Stimulated activated CD8-positive, alpha-beta memory T cell treated with anti-CD3 and anti-CD28 coated beads, Interleukin-4, amount 100 ng/mL, for 4 hours (primary cell): ENCODE measurements around the gene SEMA3C.

ENCODE experiments used
- DNase-seq, 2 donors: peaks; one replicate each; pipeline ENCODE4 v3.0.0-alpha.2; 2020; ENCODE audit warnings: low read depth in 2 of 2, low spot score in 1 of 2

Gene SEMA3C

DNA sequence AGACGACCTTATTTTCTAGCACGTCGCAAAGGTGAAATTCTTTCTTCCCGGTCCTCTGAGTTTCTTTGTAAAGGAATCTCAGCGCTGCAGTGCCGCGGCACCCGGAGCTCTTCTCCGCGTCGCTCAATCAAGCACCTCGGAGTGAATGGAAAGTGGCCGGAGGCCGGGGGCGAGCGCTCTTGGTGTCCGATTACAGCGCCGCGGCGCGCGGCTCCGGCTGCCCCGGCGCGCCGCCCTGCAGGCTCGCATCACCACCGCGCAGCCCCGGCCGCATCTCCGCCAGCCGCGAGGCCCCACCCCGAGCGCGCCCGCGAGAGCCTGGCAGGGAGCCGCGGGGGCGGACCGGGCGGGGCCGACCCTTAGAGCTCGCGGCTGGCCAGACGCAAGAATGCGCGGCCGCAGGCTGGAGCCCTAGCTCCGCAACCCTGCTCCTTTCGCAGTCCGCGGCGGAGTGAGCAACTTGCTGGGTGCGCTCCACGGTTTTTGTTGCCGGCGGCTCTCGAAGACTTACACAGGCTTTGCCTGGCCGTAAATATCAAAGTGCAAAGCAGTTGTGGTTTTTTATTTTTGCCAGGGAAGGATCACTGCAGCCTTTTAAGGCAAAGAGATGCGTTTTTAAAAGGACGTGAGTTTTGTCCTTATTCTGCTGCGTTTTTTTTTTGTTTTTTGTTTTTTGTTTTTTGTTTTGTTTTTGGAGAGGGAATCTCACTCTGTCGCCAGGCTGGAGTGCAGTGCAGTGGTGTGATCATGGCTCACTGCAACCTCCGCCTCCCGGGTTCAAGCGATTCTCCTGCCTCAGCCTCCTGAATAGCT is at the start of gene SEMA3C:
Gene SEMA3C (minus strand): TSS at position 143 of the 813 bp plus-strand sequence. CDS start 2,270 bp downstream, outside the sequence.
- DNase-seq: no peak

DNA sequence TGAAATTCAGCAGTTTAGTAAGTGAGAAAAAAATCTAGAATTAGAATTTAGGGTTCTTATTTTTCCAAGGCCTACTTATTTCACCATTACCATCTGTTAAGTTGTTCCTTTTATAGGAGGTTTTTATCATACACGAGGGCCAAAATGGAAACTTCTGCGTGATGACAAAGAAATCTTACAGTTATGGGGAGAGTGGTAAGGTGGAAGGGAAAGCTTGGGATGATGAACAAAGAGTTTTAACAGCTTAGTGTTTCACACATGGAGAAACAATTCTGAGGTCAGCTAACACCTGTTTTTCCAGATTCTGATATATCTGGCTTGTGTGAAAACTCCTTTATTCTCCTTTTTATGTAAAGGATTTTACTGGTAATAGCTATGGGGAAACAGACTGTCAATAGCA is 49.8 kb upstream of the SEMA3C start:
- no peak for DNase-seq

DNA sequence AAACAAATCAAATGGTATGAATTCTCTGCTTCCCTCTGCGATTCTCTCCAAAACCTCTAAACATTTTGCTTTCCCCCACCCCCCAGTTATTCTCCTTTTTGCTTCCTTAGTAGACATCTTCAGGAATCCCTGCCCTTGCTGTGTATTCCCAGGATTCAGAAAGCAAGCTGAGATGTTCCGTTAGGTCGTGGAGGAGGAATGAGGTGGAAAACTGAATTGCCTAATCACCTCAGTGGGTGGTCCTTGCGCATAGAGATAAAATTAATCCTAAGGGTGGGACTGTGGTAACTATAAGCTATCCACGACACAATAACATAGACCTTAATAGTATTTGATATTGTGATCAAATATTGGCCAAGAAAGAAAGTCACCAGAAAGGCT is 49.1 kb upstream of the SEMA3C start:
- no peak for DNase-seq

DNA sequence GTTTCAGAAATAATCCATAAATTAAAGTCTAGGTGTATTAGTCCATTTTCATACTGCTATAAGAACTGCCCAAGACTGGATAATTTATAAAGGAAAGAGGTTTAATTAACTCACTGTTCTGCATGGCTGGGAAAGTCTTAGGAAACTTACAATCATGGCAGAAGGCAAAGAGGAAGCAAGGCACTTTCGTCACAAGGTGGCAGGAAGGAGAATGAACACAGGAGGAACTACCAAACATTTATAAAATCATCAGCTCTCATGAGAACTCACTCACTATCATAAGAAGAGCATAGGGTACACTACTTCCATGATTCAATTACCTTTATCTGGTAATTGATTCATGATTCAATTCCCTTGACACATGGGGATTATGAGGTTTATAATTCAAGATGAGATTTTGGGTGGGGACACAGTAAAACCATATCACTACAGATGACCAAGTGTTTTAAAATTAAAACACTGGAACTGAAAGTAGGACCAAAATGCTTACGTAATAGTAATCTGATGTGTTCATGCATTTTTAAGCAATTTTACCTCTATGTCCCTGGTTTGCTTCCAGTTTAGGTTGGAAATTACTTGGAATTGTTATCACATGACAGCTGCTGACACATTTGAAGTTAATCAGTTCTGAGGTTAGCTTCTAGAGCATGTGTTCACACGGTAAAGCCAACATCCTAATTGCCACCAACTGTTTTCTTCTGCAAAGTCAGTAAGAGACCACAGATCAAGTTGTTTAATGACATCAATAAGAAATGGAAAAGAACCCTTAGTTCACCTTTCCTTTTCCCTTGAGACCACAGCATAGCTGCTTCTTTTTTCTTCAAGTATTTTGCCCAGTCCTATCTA is 48.4 kb upstream of the SEMA3C start:
- no peak for DNase-seq

DNA sequence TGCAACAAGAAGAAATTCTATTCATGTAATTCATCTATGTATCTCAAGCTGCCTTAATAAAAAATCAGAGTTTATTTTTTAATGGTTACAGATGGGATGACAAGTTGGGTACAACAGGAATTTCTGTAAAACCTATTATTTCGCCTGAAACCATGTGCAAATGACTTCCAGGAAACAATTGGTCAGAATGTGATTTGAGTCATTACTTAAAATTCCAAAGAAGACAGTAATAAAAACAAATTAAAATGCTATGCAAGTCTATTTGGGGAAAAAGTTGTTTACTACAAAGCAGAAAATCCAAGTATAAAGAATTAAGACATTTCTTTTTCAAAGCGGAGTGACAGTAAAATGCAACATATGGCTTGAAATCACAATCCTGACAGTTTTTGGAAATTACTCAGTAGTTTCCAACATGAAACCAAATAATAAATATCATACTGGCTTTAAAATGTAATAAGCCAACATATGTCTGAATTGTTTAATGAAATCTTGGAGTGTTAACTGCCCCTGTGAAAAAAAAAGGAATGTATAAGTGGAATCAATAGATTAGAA is 41.5 kb upstream of the SEMA3C start:
- DNase-seq: no peak

DNA sequence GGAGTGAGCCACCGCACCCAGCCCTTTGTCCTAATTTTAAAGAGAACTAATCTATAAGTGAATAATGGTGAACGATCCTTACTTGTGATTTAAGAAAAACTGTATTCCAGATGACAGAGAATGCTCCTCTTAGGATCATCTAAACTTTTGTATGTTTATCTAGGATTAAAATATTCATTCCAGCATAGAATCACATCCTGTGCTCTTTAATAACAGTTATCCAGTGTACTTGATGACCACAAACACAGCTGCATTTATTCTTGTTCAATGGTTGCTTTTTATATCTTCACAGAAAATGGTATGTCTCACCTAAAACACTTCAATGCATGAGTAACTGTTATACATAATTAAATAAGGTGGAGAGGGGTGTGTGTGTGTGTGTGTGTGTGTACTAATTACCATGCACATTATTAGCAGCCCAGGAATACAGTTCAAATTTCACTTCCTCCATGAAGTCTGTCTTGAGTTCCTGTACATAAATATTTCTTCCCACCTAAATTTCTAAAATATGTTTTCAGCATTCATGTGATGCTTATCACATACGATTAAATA is 38.5 kb upstream of the SEMA3C start:
- no peak for DNase-seq

DNA sequence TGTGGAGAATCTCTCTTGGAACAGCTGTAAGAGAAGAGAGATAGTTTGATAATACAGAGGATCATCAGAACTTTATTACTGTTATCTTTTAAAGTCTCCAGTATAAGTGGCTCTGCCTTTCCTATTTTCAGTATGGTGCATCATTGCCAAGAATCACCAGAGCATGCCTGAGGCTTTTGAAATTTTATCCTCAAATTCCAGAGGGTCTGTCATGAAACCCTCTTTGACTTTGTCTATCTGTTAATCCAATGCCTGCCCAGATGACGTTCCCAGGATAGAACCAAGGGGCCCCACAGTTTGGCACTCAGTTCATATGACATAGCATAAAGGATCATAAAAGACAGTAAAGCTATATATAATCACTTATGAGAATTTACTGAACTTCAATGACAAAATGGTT is 35.3 kb upstream of the SEMA3C start:
- no peak for DNase-seq

DNA sequence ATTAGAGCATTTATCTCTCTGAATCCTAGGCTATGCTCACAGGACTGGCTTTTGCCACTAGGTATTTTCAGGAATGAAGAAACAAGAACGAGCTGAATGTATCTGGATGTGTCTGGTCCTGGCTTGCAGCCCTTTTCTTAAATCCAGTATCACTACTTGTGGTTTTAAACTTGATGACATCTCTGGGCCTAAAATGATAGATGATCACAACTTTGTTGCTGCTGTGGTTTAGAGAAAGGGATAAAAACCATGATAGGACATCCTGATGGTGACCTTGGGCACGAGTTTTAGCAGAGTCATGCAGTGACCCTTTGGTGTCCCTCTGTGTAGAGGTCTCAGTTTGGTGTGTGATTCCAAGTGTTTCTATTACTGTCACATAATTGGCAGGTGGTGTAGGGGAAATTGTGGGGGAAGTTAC is 31.7 kb upstream of the SEMA3C start:
- DNase-seq: no peak

DNA sequence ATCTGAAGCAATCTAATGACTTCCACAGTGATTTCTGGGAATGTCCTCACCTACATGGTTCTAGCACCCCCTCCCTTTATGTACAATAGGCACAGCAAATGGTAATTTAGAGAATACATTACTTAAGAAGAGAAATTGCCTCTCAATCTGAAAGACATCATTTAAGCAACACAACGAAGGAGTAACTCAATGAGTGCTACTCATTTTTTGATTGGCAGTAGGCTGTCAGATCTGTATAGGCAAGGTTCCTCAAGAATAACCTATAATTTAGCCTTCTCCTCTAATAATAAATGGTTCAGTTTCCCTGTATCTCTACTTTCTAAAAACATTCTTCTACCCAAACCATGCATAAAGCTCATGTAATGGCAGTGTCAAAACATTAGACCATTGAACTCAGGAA is 30.6 kb upstream of the SEMA3C start:
- no peak for DNase-seq

DNA sequence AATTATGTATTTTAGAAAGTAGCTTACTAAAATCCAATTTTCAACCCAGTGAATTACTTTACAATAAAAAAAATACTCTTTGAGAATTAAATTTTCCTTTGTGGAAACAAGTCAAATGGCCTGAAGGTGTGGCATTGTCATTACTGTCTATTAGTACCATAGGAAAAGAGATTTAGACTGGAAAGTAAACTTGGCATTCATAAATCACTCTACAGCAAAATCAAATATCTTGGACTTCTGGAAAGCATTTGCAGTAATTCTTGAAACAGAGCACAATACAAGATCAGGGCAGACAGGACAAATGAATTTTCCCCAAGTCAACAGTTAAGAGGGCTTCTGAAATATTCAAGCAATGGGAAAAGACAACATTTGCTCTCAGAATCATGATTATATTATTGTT is 28.0 kb upstream of the SEMA3C start:
- DNase-seq: no peak

DNA sequence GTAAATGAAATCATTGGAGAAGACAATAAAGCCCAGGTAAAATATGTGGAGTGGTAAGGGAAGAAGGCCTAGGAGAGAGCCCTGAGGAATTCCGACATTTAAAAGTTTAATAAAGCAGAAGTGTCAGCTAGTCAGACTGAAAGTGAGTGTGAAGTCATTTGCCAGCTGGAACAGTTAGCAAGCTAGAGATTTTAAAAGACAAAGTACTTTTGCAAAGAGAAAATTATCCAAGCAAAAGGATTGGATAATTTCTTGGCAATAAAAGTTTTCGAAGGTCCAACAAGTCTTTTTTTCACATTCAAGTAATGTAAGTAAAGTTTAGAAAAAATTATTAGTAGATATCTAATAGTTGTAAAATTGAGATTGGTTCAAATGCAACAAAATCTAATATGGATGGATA is 27.1 kb upstream of the SEMA3C start:
- DNase-seq: no peak

DNA sequence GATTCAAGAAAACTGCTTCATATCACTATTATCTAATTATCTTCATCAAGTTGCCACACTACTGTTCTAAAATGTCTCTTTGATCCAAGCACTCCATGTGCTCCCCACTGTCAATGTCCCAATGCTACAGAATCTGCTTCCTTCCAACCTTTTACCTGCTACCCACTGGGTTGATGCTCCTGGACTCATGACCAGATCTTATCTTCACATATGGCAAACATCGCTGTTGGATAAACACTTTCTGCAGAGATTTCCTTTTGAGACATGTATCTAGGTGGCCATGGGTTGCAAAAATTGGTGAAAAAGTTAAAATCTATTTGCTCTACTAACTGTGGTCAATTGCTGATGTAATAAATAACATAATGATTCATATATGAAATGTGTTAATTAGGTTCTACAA is 24.5 kb upstream of the SEMA3C start:
- no peak for DNase-seq

DNA sequence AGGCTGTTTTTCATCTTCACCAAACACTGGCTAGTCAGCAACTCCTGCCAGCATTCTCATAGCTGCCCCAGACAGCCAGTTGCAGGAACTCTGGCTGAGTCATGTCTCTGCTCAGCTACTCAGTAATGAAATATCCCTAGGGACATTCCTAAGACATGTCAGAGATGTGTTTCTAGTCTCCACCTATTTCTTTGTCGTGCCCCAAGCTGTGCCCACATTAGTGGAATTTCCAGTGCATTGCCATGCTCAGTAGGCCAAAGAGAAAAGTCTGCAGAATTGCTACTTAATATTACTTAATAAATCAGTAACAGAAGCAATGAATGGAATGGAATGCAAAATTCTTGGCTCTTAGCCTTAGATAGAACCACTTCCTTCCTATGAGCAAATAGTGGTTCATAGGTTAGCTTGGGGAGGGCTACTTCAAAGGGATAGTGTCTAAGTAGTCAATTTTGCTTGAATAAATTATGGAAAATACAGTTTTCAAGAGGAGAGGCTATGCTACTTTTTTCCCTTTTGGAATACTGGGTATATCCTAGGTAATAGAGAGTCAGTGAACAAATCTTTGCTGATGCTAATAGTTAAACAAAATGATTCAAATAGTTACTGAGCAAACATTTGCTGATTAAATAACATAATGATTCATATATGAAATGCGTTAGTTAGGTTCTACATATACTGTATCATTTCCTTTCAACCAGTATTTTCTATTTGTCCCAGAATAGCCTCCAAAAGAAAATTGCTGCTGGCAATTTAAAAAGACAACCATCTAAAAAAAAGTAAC is 23.6 kb upstream of the SEMA3C start:
- DNase-seq: no peak

DNA sequence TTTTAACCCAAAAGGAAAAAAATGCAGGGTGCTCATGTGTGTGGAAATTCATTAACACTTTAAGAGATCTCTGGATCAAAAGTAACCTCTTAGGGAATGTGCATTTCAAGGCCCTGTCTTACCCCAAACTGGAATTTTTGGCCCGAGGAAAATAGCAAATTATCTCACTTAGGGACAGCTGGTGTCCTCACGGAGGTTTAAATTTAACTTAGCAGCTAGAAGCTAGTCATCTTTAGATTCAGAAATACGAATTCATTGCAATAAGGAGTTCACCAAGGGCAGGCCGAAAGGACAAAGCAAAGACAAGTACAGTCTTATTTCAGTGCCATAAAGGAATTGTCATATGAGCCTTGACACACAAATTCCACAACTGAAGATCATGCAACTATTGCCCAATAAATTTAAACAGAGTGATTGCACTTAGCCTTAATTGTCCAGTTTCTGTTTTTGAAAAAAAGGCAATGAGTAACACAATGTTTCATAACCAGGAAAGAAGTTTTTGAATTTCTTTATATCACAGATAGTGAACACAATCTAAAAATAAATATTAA is 22.4 kb upstream of the SEMA3C start:
- no peak for DNase-seq

DNA sequence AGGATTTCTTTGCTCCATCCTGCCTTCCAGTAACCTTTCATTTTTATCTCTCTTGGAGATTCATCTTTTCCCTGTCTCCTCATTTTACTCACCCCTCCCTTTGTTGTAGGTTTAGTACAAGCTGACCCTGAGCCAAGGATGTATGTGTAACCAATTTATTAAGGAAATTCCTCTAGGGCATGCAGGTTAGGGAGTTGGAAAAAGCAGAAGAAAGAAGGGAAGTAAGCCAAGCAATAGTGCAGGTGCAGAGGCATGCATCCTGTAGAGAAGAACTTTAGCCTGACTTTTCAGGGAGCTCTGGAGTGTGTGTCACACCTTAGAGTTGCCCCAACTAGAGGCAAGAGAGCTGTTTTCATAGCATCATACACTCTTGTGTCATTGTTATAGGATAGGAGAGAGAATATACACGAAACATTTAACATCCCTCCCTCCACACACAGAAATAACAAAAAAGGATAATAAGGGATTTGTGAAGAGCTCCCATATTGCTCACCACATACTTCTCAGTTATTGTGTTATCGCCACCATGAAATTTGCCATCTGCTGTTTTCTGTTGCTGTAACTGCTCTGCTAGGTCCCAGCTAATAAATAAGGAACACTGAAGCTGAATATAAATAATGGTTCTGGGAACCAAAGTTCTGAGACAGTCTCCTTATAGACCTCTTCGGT is 21.8 kb upstream of the SEMA3C start:
- DNase-seq: no peak

DNA sequence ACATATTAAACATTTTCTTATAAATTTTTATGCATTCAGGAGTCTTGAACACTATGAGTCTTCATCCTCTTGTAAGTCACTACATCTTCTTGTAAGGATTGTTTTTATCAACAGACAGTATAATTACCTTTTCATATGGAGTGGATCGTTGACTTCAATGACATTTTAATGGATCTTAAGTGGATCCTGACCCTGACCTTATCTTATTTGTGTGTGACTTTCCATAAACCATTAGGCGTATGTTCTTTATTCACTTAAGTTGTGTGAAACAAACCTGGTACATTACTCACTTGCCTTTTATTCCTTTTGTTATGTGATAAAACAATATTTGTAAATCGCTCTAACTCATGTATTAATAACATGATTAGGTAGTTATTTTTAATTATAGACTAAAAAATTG is 18.5 kb upstream of the SEMA3C start:
- DNase-seq: no peak

DNA sequence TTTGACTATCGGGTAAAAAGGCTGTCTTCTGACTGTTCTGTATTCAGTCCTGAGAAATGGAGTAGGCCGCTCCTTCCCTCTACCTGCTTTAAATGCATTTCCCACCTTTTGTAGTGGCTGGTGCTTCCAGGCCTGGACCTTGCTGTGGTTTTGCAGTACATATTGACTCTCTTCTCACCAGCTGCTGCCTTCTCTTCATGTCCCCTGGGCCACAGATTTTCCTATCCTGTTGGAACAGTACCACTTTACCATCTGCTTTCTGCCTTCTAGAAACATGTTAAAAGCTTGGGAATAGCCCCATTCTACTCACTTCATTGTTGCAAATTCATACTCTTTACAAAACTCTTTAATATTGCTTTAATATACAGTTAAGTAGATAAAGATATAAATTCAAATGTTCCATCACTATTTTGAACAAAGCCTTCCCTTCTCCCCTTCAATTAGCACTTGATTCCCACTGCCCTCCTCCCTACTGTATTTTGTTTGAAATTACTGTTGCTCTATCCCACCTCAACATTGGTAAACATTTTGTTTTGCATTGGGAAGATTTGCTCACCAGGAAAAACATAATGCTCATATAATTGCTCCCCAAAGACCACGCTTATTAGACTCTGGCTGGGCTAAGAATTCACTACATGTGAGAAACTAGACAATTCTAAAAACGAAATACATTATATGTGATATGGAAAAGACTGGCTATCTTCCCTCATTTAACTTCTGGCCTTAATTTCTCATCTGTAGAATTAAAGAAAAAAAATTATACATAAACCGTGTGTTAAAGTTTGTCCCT is 17.3 kb upstream of the SEMA3C start:
- no peak for DNase-seq

DNA sequence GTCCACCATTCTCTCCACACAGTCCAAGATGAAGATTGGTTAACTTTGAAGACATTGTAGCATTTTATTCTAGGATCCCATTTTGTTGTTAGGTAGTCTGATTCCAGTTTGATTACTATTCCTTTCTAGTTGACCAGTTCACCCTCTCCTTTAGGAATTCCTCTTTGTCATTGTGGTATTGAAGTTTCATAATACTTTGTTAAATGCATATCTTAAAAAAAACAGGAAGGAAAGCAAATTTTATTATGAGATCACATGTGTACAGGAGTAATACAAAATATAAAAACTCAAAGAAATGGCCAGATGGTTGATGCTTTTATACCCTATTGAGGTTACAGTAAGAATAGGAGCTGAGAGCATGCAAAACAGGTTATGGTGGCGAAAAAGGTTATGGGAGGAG is 15.5 kb upstream of the SEMA3C start:
- no peak for DNase-seq

DNA sequence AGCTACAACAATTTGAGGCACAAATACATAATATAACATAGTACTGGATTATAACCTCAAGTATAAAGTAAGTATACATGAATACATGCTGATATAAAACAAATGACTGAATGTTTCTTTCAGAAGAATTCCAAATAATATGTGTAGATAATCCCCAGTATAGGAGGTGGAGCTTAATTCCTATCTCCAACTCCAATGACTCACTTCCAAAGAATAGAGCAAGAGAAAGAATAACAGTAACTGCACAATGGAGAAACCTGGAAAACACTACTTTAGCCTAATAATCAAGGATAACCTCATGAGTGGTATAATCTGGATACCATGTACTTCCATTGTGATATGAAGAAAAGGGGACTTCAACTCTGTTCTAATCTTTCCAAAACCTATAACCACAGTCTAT is 13.7 kb upstream of the SEMA3C start:
- no peak for DNase-seq
